H1 (cell line): ENCODE measurements around the gene PIAS4. TPM values are rescaled to one million over a fixed set of nuclear protein-coding genes. Genes with fewer than 3 reads are reported as not detected.

Experiments
- CTCF ChIA-PET: fragments of 300-600 bp; sonication (Branson Sonifier 250); formaldehyde crosslinking; loops from one replicate; lab custom pipeline; 2021; ENCODE audit not compliant: partially characterized antibody; lab: Charles Lee
- POLR2A ChIA-PET: fragments of 300-600 bp; sonication (Branson Sonifier 250); formaldehyde crosslinking; loops from one replicate; lab custom pipeline; 2021; ENCODE audit warnings: inconsistent platforms; ENCODE audit not compliant: partially characterized antibody; lab: Charles Lee
- DNase-seq, 2 experiments: peaks; one replicate each; pipeline versions ENCODE4 v3.0.0 to v3.0.0-alpha.2; 2010 to 2022; ENCODE audit warnings: low spot score in 2 of 2, low read depth in 1 of 2, mixed read lengths in 1 of 2
- FAIRE-seq: peaks from 2 replicates; lab custom pipeline; 2011; peaks lifted over from hg19 to GRCh38; lab: Jason Lieb, UNC
- H2AFZ ChIP-seq: 2 replicates; pipeline ENCODE4 v1.8.1; 2012; ENCODE audit warnings: low read length, inconsistent platforms
- H2AK5ac ChIP-seq: 2 replicates; pipeline ENCODE4 v1.6.1; 2013; ENCODE audit warnings: low read depth, low read length
- H2BK120ac ChIP-seq: replicated peaks from 2 replicates; pipeline ENCODE3; 2013; ENCODE audit warnings: low read depth, low read length, inconsistent platforms
- H2BK12ac ChIP-seq: 2 replicates; pipeline ENCODE4 v1.6.1; 2013; ENCODE audit warnings: low read depth, low read length
- H2BK15ac ChIP-seq: 2 replicates; pipeline ENCODE4 v1.6.1; 2013; ENCODE audit warnings: low read length
- H2BK20ac ChIP-seq: 2 replicates; pipeline ENCODE4 v1.6.1; 2013; ENCODE audit warnings: low read length
- H2BK5ac ChIP-seq: 2 replicates; pipeline ENCODE4 v1.6.1; 2013; ENCODE audit warnings: low read depth, low read length
- H3K14ac ChIP-seq: 2 replicates; pipeline ENCODE4 v1.6.1; 2013; ENCODE audit warnings: inconsistent platforms; ENCODE audit not compliant: insufficient read length
- H3K18ac ChIP-seq: 2 replicates; pipeline ENCODE4 v1.6.1; 2013; ENCODE audit warnings: low read length; ENCODE audit errors: extremely low read depth
- H3K23ac ChIP-seq: 2 replicates; pipeline ENCODE4 v1.6.1; 2013; ENCODE audit warnings: inconsistent platforms; ENCODE audit not compliant: insufficient read length
- H3K23me2 ChIP-seq: 2 replicates; pipeline ENCODE4 v1.6.1; 2013; ENCODE audit warnings: low read depth, low read length
- H3K27ac ChIP-seq: 2 replicates; pipeline ENCODE4 v1.6.1; 2011; ENCODE audit warnings: low read depth, low read length, inconsistent platforms
- H3K27me3 ChIP-seq, 4 experiments: replicated peaks in 1 of 4; 1 replicate in 1 of 4; 2 replicates in 3 of 4; pipeline versions ENCODE4 v1.6.1 to v1.8.1; 2011 to 2013; ENCODE audit warnings: low read length in 3 of 4, mild to moderate bottlenecking in 3 of 4, inconsistent platforms in 2 of 4, mixed read lengths in 2 of 4, moderate library complexity in 1 of 4; ENCODE audit not compliant: control insufficient read depth in 3 of 4, insufficient read depth in 3 of 4; ENCODE audit errors: extremely low read depth in 1 of 4
- H3K36me3 ChIP-seq, 4 experiments: 2 replicates each; pipeline versions ENCODE4 v1.6.1 to v1.8.1; 2011 to 2013; ENCODE audit warnings: mild to moderate bottlenecking in 4 of 4, low read length in 3 of 4, moderate library complexity in 2 of 4, control low read depth in 1 of 4, inconsistent platforms in 1 of 4; ENCODE audit not compliant: insufficient read depth in 4 of 4, control insufficient read depth in 2 of 4
- H3K4ac ChIP-seq: replicated peaks from 2 replicates; pipeline ENCODE3; 2013; ENCODE audit warnings: low read length, low read depth, mixed read lengths, inconsistent platforms; ENCODE audit not compliant: insufficient read length
- H3K4me1 ChIP-seq, 4 experiments: replicated peaks in 1 of 4; 1 replicate in 1 of 4; 2 replicates in 3 of 4; pipeline versions ENCODE4 v1.6.1 to v1.8.1; 2011 to 2013; ENCODE audit warnings: low read length in 3 of 4, inconsistent platforms in 2 of 4, mixed read lengths in 1 of 4; ENCODE audit not compliant: insufficient read depth in 4 of 4, control insufficient read depth in 3 of 4
- H3K4me2 ChIP-seq, 2 experiments: 2 replicates each; pipeline versions ENCODE4 v1.6.1 to v1.8.1; 2011 to 2013; ENCODE audit warnings: low read depth in 2 of 2, low read length in 2 of 2, control low read depth in 1 of 2, inconsistent platforms in 1 of 2, mild to moderate bottlenecking in 1 of 2; ENCODE audit not compliant: insufficient read depth in 1 of 2
- H3K4me3 ChIP-seq, 4 experiments: fragments of 200-600, 300-600 bp in 1 of 4; sonication (generic), shearing (Covaris generic), sonication (Bioruptor Twin) in 1 of 4; 2 replicates each; pipeline versions ENCODE4 v1.5.1 to v1.8.1; 2011 to 2016; ENCODE audit warnings: low read length in 4 of 4, low read depth in 3 of 4, control low read depth in 2 of 4, inconsistent platforms in 2 of 4, mild to moderate bottlenecking in 2 of 4, mixed read lengths in 1 of 4, moderate library complexity in 1 of 4; ENCODE audit not compliant: insufficient read depth in 2 of 4; ENCODE audit errors: extremely low read depth in 1 of 4
- H3K56ac ChIP-seq: replicated peaks from 2 replicates; pipeline ENCODE3; 2013; ENCODE audit warnings: low read depth, mild to moderate bottlenecking, mixed read lengths, low read length, inconsistent platforms; ENCODE audit not compliant: insufficient read length
- H3K79me1 ChIP-seq: 2 replicates; pipeline ENCODE4 v1.6.1; 2013; ENCODE audit warnings: low read depth, low read length, control low read depth
- H3K79me2 ChIP-seq, 2 experiments: 2 replicates each; pipeline versions ENCODE4 v1.6.1 to v1.8.1; 2012 to 2013; ENCODE audit warnings: low read length in 2 of 2, mild to moderate bottlenecking in 2 of 2, inconsistent platforms in 1 of 2; ENCODE audit not compliant: insufficient read depth in 2 of 2, control insufficient read depth in 1 of 2
- H3K9ac ChIP-seq, 4 experiments: replicated peaks in 1 of 4; 1 replicate in 1 of 4; 2 replicates in 3 of 4; pipeline versions ENCODE4 v1.6.1 to v1.8.1; 2011 to 2013; ENCODE audit warnings: low read depth in 3 of 4, low read length in 3 of 4, control low read depth in 2 of 4, mild to moderate bottlenecking in 2 of 4, moderate library complexity in 2 of 4, inconsistent platforms in 1 of 4; ENCODE audit errors: extremely low read depth in 1 of 4
- H3K9me3 ChIP-seq, 2 experiments: 2 replicates each; pipeline versions ENCODE4 v1.6.1 to v1.8.1; 2012 to 2013; ENCODE audit warnings: mild to moderate bottlenecking in 2 of 2, moderate library complexity in 2 of 2, control low read depth in 1 of 2, inconsistent platforms in 1 of 2, low read depth in 1 of 2, low read length in 1 of 2, mixed read lengths in 1 of 2; ENCODE audit not compliant: insufficient read depth in 2 of 2
- H4K20me1 ChIP-seq, 2 experiments: replicated peaks in 1 of 2; 2 replicates each; pipeline versions ENCODE3 to v1.8.1; 2011 to 2013; ENCODE audit warnings: inconsistent platforms in 2 of 2, low read length in 2 of 2, mild to moderate bottlenecking in 1 of 2; ENCODE audit not compliant: insufficient read depth in 2 of 2, control insufficient read depth in 1 of 2
- H4K5ac ChIP-seq: 2 replicates; pipeline ENCODE4 v1.6.1; 2013; ENCODE audit warnings: low read length, low read depth, mixed read lengths, inconsistent platforms; ENCODE audit not compliant: insufficient read length
- H4K8ac ChIP-seq: 2 replicates; pipeline ENCODE4 v1.8.0; 2013; ENCODE audit warnings: mild to moderate bottlenecking, moderate library complexity, low read length, inconsistent platforms; ENCODE audit not compliant: insufficient read depth; ENCODE audit errors: extremely low read depth
- H4K91ac ChIP-seq: replicated peaks from 2 replicates; pipeline ENCODE3; 2013; ENCODE audit warnings: low read length, mixed read lengths, inconsistent platforms; ENCODE audit not compliant: insufficient read length
- CEBPB ChIP-seq: IDR thresholded peaks from 2 replicates; pipeline ENCODE4 v1.6.1; 2012; ENCODE audit warnings: low read depth, low read length
- CHD1 ChIP-seq: IDR thresholded peaks from 2 replicates; pipeline ENCODE4 v1.6.1; 2012; ENCODE audit warnings: low read depth, low read length, improper control_type of control experiment
- CHD2 ChIP-seq: IDR thresholded peaks from 2 replicates; pipeline ENCODE4 v1.6.1; 2012; ENCODE audit warnings: low read length, improper control_type of control experiment
- CREB1 ChIP-seq: IDR thresholded peaks from 2 replicates; pipeline ENCODE4 v1.6.1; 2012; ENCODE audit warnings: inconsistent platforms
- GABPA ChIP-seq: IDR thresholded peaks from 2 replicates; pipeline ENCODE4 v1.6.1; 2011; ENCODE audit warnings: mild to moderate bottlenecking, low read length, moderate library complexity, borderline replicate concordance; ENCODE audit not compliant: insufficient read depth
- JUND ChIP-seq: IDR thresholded peaks from 2 replicates; pipeline ENCODE4 v1.6.1; 2011; ENCODE audit warnings: mild to moderate bottlenecking, improper control_type of control experiment, low read length
- KDM5A ChIP-seq: fragments of 200-600 bp; IDR thresholded peaks from 2 replicates; pipeline ENCODE4 v1.7.1; 2012; ENCODE audit warnings: mild to moderate bottlenecking, low read length, inconsistent platforms, mixed read lengths
- MAFK ChIP-seq: IDR thresholded peaks from 2 replicates; pipeline ENCODE4 v1.6.1; 2012; ENCODE audit warnings: low read depth, mild to moderate bottlenecking, improper control_type of control experiment, low read length
- NRF1 ChIP-seq: IDR thresholded peaks from 2 replicates; pipeline ENCODE4 v1.6.1; 2011; ENCODE audit warnings: mild to moderate bottlenecking, low read depth, low read length, improper control_type of control experiment
- SRF ChIP-seq: IDR thresholded peaks from 2 replicates; pipeline ENCODE4 v1.6.1; 2011; ENCODE audit warnings: mild to moderate bottlenecking, low read depth, low read length, moderate library complexity
- TAF1 ChIP-seq: IDR thresholded peaks from 2 replicates; pipeline ENCODE4 v1.6.1; 2011; ENCODE audit warnings: mild to moderate bottlenecking, low read depth, low read length
- TAF7 ChIP-seq: optimal IDR thresholded peaks from 2 replicates; pipeline ENCODE3; 2011; ENCODE audit warnings: low read depth, mild to moderate bottlenecking, inconsistent platforms, low read length, moderate library complexity, borderline replicate concordance
- TBP ChIP-seq: IDR thresholded peaks from 2 replicates; pipeline ENCODE4 v1.6.1; 2011; ENCODE audit warnings: low read depth, low read length, improper control_type of control experiment
- ZNF274 ChIP-seq: IDR thresholded peaks from 2 replicates; pipeline ENCODE4 v1.7.0; 2012; ENCODE audit warnings: low read length, borderline replicate concordance; ENCODE audit errors: extremely low read depth
- WGBS, 2 experiments: shearing (Covaris generic) in 1 of 2; methylation state at CpG; one replicate each; pipeline versions ENCODE4 v1.1.6 to v1.1.7; 2013 to 2015; ENCODE audit warnings: low lambda C conversion rate in 2 of 2, mixed read lengths in 2 of 2, inconsistent platforms in 1 of 2, low coverage in 1 of 2, missing lambda C conversion rate in 1 of 2; ENCODE audit not compliant: insufficient replicate concordance in 2 of 2, insufficient coverage in 1 of 2, insufficient read length in 1 of 2; ENCODE audit errors: extremely low coverage in 1 of 2, missing lambda C conversion rate in 1 of 2; 5-methylcytosine and 5-hydroxymethylcytosine counted together
- polyA plus RNA-seq, 7 experiments: library from polyadenylated mRNA; depleted of rRNA in 3 of 7; stranded (reverse) in 5 of 7; unstranded in 2 of 7; fragments of >200 nt in 5 of 7; fragments of 200-250 nt in 2 of 7; gene quantifications; 1 replicate in 5 of 7; 2 replicates in 1 of 7; 4 replicates in 1 of 7; pipeline versions ENCODE4 v1.2.1 to v1.2.3, GENCODE V29; 2011 to 2013; ENCODE audit warnings: missing spikeins in 2 of 7, mixed read lengths in 2 of 7
- total RNA-seq: library from RNA; stranded (reverse); fragmentation: NEBNext Ultra II Directional; extraction: Animal tissue kit (Norgen Biotek cat#: 25700); gene quantifications from 2 replicates; pipeline ENCODE4 v1.2.1, GENCODE V29; 2021

PIAS4 gene
- total and polyA plus RNA-seq, 2 of the 8 experiments (the other 6 are each of a cell fraction or from before 2014, with no cell fraction given) = 30.2 to 51.4 TPM

- ChIA-PET CTCF (no interaction called here), POLR2A (interaction anchor here (1.4 to 1.5 kb wide), 2 partner anchors 11 to 13 kb away, joined by 3 to 4 read pairs; no protein-coding TSS in a partner anchor)
- Histone ChIP-seq H2AFZ (no peak overlapping the region), H3K23ac (no peak overlapping the region), H3K79me2 (peaks cover 3 to 48% of the 10 kb centered on the region in 2 experiments; a peak in 2 of 4 replicates), H4K91ac (no peak overlapping the region), H2BK120ac (no peak overlapping the region), H2BK5ac (no peak overlapping the region), H3K4me1 (peaks cover 0 to 4% (median 1%) of the 10 kb centered on the region in 4 experiments; a peak in 2 of 7 replicates), H4K20me1 (peaks cover 31 to 45% of the 10 kb centered on the region in 2 experiments), H3K4me3 (no peak overlapping the region), H2BK15ac (no peak overlapping the region), H3K4me2 (no peak overlapping the region), H3K27me3 (no peaks in the 10 kb centered on the region), H3K79me1 (peaks cover 35% of the 10 kb centered on the region), H3K9me3 (no peaks in the 10 kb centered on the region), H2BK12ac (no peak overlapping the region), H3K36me3 (peaks cover 2 to 32% (median 15%) of the 10 kb centered on the region in 4 experiments), H4K5ac (no peak overlapping the region), H2AK5ac (no peak overlapping the region), H3K9ac (no peak overlapping the region), H3K4ac (no peak overlapping the region), H2BK20ac (no peak overlapping the region), H3K56ac (no peak overlapping the region), H3K14ac (no peak overlapping the region), H3K18ac (no peak overlapping the region), H4K8ac (peak overlapping the region; percentile 85), H3K23me2 (0 out of 2 replicates have a peak, but pooled peaks cover 3% of the 10 kb centered on the region), H3K27ac (no peak overlapping the region; the same call in 1 of the 2 replicates)
- FAIRE-seq (no peak), DNase-seq (no peak)
- WGBS, 2 experiments = 91% methylated on average over 13 of the region's 27 CpGs; no CpG with 5 or more reads in 1 of the 2 experiments
- no peak for TF ChIP-seq CHD1
- no peak for TF ChIP-seq MAFK
- TF ChIP-seq ZNF274 = no peak
- no peak for TF ChIP-seq CREB1
- TF ChIP-seq JUND = no peak
- TF ChIP-seq GABPA = no peak
- TF ChIP-seq TBP = no peak
- TF ChIP-seq CHD2 = no peak
- TF ChIP-seq TAF7 = no peak
- TF ChIP-seq NRF1 = no peak
- no peak for TF ChIP-seq SRF
- TF ChIP-seq KDM5A = no peak
- no peak for TF ChIP-seq CEBPB
- TF ChIP-seq TAF1 = no peak
Measured at GRCh38 chr19:4052114-4052992, 44.8 kb downstream of the PIAS4 start.
